ENCODE data around the gene NKX1-1.

- peak; percentile 42 for TF ChIP-seq POLR2AphosphoS5 (IDR thresholded peaks at IDR 0.05; ENCODE audit: low read depth)
- peak; percentile 100 for TF ChIP-seq REST (IDR thresholded peaks at IDR 0.05; ENCODE audit: unreplicated experiment)
- no peak for TF ChIP-seq CTCF (conservative IDR thresholded peaks at IDR 0.05; ENCODE audit: low read depth in 2 of 2)
- TF ChIP-seq CREB1 (CRISPR knock-in tag; IDR thresholded peaks at IDR 0.05; ENCODE audit: low read depth): peak; percentile 81
- no peak for TF ChIP-seq EZH2 (IDR thresholded peaks at IDR 0.05; ENCODE audit: low read depth, unreplicated experiment)
- TF ChIP-seq EZH2phosphoT487 (IDR thresholded peaks at IDR 0.05; ENCODE audit: unreplicated experiment): no peak
- TF ChIP-seq STAT1 (IDR thresholded peaks at IDR 0.05; ENCODE audit: unreplicated experiment): no peak
Measured at GRCh38 chr4:1410491-1411325, 4.5 kb upstream of the NKX1-1 start.
